Measurements from ENCODE around the gene SIK3.

SIK3 gene

DNA sequence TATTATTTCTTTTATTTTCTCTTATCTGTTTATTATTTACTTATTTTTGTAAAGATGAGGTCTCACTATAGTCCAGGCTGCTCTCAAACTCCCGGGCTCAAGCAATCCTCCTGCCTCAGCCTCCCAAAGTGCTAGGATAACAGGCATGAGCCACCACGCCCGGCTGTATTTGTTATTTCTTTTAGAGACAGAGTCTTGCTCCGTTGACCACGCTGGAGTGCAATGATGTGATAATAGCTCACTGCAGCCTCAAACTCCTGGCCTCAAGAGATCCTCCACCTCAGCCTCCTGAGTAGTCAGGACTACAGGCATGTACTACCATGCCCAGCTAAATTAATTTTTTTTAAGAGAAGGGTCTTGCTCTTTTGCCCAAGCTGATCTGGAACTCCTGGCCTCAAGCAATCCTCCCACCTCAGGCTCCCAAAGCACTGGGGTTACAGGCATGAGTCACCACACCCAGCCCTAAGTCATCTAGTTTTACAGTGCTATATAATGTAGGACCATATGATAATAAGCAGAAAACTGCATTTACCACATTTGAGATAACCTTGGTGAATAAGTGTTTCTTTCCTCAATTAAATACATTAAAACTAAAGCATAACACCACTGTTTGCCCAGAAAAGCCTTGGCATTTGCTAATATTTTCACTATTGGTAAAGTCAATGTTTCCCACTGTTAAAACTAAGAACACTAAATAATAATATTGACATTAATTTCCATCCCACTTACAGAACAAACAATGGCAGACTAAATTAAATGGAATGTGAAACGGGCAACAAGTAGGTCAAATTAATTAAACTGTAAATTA is 127.5 kb downstream of the SIK3 start:
- no peak for DNase-seq (ENCODE audit: low read depth)

DNA sequence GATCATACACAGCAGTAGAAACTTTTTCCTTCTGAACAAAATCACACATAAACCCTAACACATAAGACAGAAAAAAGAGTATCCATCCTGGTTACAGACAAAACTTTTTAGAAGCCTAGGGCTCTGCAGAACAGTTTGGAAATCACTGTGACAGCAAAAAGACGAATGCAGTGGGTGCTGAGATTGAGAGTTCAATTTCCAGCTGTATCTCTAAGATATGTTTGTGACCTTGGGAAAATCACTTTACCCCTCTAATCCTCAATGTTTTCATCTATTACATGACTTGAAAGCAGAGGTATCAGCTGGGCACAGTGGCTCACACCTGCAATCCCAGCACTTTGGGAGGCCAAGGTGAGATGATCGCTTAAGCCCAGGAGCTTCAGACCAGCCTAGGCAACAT is 128.5 kb downstream of the SIK3 start:
- DNase-seq (ENCODE audit: low read depth), result no peak

DNA sequence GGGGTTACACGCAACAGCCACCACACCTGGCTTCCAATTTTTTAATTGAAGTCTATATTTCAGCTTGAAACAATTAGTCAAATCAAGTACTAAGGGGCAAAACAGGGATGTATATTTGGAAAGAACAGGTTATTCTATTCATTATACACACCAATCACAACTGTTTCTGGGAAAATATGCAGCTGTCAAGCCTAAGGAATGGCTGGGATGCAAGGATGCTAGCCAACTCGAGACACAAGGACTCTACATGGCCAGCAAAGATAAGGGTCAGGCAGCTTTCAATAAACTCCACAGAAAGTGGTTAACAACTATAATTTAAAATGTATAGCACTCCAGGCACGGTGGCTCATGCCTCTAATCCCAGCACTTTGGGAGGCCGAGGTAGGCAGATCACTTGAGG is 134.0 kb downstream of the SIK3 start:
- DNase-seq (ENCODE audit: low read depth), result no peak

DNA sequence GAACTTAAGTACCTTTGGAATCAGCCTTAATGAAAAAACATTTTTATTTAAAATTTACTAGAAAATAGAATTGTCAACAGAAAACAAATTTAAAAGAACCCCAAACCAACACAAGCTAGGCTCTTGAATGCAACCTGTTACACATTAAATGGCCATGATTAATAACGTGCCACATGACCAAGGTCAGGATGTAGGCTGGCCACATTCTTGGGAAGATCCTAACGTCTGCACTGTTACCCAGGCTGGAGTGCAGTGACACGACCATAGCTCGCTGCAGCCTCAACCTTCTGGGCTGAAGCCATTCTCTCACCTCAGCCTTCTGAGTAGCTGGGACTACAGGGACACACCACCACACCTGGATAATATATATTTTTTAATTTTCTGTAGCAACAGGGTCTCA is 134.4 kb downstream of the SIK3 start:
- DNase-seq (ENCODE audit: low read depth), result no peak

DNA sequence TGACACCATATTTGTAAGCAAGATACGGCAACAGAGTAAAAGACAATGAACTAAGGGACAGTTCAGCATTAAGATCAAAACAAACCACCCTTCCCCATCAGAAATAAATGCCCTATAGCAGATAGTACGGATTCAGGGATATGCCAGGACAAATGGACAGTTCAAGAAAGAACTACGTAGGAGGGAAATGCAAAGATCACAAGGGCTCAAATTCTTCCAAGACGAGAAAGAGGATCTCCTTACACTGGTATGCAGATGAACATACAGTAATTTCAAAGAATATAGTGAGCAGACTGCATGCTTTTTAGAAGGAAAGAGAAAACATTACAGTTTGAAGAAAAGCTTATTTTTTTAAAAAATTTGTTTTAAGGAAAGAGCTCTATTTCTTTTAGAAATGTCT is 136.1 kb downstream of the SIK3 start:
- no peak for DNase-seq (ENCODE audit: low read depth)

DNA sequence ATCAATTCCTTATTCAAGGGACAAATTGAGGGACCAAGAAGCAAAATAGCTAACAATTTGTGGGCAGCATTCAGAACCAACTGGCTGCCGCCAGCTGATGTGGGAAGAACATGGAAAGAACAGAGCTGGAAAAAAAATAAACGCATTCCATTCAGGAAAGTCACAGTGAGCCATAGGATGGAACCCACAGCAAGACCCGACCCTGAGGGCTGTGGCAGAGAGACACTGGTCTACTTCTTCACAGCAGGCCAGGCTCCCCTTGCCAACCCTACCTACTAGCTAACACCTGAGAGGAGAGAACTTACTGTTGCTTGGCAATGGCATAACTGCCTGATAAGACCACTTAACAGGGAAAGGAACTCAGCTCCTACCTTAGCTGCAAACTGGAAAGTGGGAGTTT is 137.3 kb downstream of the SIK3 start:
- DNase-seq (ENCODE audit: low read depth), result no peak

DNA sequence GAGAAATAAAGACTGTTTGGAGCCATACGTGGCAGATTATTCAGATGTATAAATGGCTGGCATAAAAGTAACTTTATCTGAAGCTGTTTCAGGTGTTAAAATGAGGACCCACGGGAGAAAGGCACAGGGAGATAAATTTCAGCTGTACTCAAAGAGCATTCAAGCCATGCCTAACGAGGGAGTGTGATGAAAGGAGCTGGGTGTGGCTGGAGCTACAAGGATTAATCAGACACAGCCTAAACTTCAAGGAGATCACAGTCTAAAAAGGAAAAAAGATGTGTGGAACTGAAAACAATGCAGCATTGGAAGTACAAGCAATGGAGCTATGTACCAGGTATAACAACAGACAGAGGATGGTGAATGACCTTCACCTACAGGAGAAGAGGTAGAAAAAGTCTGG is 140.0 kb downstream of the SIK3 start:
- DNase-seq (ENCODE audit: low read depth), result no peak

DNA sequence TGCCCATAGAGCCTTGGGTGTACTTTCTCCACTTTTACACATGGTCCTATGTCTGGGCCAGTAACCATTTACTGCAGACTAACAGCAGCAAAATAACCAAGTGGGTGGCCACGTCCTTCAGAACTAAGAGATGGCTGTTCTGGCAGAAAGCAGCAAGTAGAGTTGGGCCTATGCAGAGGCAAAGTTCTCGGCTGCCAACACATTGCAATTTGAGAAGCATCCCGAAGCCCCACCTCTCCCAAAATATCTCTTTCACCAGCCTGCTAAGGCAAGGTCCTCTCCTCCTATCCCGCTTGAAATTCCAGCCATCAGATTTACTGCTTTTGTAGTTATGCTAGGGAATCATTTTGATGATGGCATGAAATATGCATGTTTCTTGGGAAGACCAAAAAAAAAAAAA is 142.3 kb downstream of the SIK3 start:
- no peak for DNase-seq (ENCODE audit: low read depth)

DNA sequence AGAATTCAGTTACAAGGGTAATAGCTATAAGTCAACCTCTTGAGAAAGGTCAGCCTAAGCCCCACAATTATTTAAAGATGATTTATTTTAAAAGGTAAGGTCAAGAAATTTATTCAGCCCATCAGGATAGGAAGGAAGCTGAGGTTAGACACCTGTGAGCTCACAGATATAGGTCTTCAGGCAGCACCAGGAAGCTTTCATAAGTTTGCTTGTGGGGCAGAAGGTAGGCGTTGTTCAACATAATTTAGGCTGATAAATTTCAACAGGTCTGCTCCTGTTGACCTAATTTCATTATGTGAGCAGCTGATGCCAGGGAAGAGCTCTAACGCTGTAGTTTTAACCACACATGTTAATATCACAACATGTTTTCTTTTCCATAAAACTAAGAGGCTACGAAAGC is 142.7 kb downstream of the SIK3 start:
- no peak for DNase-seq (ENCODE audit: low read depth)

DNA sequence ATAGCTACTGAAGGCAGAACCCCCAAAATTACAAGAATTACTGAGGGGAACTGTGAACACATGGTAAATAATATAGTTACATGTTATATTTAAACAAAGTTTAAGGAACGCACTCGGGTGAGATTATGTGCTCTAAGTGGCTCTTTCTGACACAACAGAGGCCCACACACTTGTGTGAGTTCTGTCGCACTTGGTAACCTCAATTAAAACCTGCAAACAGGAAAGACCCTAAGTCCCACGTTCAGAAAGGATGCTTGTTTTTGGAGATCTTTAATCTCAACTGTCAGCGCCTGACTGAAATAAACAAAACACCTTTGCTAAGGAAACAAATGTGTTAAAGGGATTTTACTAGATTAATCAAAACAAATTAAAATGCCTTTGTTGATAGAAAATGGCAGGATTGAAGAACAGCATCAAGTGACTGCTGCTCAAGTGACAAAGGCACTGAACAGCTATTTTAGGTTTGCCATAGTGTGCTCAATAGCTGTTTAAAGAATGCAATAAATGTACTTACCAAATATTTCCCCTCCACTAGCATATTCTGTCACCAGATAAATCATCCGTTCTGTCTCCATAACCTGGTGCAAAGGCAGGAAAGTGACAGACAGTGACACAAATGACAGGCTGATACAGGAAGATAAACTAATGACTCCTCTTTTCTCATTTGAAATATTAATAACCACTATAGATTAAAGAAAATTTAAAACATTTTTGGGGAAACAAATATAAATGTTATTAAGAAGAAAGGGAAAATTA is 144.5 kb downstream of the SIK3 start:
- DNase-seq (ENCODE audit: low read depth), result no peak

DNA sequence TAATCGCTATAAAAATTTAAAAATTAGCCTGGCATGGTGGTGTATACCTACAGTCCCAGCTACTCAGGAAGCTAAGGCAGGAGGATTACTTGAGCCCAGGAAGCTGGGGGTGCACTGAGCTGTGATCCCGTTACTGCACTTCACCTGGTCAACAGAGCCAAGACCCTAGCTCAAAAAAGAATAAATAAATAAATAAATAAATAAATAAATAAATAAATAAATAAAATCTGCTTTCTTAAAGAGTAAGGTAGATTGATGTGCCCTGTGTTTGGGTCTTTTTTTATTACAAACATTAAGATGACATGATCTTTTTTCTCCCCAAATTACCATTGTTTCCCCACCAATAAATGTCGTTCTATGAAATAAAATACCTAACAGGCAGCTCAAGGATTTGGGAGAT is 146.5 kb downstream of the SIK3 start:
- DNase-seq (ENCODE audit: low read depth), result no peak

DNA sequence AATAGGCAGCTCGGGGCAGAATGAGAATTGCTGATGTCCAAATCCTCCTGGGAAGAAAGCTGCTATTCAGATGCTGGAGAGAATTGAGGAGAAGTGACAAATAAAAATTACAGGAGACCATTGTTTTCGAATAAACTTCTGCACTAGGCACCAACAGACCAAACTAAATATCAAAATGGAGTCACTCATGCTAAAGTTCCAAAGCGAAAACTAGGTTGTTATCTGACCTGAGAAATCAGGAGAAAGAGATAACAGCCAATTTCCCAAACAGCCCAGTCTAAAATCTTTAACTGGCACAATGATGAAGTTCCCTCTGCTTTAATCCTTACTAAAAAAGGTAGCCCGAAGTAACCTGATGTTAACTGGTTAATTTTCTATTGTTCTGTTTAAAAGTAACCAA is 148.0 kb downstream of the SIK3 start:
- no peak for DNase-seq (ENCODE audit: low read depth)

DNA sequence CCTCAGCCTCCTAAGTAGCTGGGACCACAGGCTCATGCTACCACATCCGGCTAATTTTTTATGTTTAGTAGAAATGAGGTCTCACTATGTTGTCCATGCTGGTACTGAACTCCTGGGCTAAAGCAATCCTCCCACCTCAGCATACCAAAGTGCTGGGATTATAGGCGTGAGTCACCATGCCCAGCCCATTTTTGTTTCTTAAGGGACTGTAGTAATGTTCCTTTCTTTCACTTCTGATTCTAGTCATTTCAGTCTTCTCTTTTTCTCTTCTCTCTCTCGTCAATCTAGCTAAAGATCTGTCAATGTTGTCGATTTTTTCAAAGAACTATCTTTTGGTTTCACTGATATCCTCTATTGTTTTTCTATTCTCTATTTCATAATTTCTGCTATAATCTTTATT is 149.8 kb downstream of the SIK3 start:
- no peak for DNase-seq (ENCODE audit: low read depth)

DNA sequence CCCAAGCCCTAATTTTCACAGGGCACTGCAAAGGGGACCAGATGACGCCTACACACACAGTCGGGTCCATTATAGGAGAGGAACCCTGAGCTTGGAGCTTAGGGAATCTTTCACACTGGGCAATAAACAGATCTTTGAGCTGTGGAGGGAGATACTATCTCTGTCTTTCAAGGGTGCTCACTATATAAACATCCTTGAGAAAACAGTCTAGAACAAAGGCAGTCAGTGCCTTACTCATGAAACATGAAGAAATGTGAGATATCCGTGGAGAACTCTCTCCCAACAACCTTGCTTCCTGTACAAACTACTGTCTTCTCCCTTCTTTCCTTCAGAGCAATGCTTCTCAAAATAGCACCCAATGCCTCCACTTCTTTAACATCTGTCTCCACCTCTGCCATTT is 151.8 kb downstream of the SIK3 start:
- DNase-seq (ENCODE audit: low read depth), result no peak

DNA sequence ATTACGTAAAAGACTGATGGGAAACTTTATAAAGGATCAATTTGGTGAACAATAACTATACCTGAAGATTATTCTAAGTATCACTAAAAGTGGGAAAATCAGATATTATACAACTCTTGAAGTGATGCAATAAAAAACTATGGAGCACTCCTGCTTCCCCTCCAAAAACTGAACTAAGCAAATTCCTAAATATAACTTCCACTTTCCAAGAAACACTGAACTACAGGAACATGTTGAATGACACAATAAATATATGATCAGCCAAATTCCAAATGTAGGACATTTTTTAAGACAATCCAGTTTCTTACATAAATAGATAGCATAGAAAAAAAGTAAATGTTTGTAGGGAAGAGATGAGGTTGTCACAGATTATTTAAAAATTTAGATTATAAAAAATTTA is 158.7 kb downstream of the SIK3 start:
- no peak for DNase-seq (ENCODE audit: low read depth)

DNA sequence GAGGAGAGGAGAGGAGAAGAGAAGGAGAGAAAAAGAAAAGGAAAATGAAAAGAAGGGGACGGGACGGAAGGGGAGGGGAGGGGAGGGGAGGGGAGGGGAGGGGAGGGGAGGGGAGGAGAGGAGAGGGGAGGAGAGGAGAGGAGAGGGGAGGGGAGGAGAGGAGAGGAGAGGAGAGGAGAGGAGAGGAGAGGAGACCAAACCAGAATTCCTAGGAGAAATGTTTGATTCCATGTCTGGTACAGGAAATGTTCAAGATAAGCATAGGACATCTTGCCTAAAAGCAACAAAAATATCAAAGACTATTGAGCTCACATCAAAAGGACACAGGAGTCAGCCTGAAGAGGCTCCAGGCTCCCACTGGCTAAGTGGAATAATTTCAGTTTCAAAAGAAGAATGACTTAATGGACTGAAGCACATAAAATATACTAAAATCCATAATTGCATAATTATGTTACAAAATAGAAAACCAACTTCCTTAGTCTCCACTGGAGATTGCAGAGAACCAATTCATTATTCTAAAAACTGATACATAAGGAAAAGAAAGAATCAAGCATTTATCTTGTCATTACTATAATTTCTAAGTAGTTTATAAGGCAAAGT is 159.7 kb downstream of the SIK3 start:
- DNase-seq (ENCODE audit: low read depth), result no peak

DNA sequence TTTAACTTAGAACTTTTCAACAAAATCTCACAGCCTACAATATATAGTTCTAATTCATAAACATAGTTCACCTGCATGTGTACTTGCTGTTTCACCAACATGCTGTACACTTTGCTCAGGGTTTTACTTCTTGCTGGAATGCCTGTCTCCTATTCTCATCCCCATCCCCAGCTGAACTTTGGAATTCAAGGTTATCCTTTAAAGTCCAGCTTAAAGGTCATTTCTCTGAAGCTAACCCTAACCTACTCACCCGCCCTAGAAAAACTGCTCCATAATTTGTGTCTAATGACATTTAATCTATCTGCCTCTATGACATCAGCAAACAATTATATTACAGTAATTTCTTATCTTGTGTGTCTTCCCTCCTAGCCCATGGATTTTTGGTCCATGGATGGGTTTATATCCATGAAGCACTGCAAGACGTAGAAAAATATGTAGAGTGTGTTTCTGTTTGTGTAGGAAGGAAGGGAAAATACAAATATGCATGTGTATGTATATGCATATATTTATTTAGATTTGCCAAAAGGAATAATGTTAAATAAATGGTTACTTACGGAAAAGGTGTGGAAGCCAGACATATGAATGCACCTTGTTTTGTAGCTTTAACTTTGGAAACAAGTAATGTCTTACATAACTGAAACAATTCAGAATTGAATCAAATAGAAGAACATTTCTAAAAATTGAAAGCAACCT is 161.3 kb downstream of the SIK3 start:
- DNase-seq (ENCODE audit: low read depth), result no peak

DNA sequence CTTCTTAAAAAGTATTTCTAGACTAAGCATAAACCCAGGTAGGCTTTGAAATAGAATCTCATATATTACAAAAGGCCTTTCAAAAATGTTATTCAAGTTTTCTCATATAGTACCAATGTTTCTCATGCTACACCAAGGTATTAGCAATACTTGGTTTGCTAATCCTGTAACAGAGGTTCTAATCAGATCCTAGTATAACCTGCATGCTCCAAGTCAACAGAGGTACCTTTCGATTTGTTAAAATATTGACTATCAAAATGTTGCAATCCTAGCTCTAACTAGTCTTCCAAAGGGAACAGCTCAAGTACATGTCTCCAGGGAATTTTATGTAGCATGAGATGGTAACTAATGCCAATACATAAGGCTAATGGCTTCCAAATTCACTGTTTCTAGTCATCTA is 162.7 kb downstream of the SIK3 start:
- no peak for DNase-seq (ENCODE audit: low read depth)

DNA sequence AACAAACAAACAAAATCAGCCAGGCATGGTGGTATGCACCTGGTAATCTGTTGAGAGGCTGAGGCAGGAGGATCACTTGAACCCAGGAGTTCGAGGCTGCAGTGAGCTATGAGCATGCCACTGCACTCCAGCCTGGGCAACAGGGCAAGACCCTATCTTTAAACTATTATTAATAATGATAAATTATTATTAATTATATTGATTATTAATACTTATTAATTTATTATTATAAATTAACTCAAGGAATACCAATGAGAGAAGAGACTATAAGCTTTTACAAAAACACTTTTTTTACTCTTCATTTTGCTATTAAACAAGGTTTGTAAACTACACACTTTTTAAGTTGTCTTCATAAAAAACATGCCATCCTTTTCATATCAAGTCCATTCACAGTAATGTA is 163.1 kb downstream of the SIK3 start:
- DNase-seq (ENCODE audit: low read depth), result no peak

DNA sequence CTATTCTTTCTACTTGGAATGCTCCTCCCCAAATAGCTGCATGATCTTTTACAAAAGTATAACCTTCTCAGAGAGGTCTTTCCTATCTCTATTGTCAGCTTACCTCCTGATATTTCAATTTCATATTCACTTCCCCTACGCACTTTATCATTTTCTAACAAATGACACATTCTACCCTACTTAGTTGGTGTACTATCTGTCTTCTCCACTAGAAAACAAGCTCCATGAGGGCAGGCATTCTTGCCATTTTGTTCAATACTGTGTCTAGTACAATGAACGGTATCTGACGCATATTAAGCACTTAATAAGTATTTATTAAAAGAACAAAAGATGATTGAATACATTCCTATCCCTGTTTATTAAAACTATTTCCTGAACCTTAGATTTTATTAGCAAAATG is 164.3 kb downstream of the SIK3 start:
- no peak for DNase-seq (ENCODE audit: low read depth)

DNA sequence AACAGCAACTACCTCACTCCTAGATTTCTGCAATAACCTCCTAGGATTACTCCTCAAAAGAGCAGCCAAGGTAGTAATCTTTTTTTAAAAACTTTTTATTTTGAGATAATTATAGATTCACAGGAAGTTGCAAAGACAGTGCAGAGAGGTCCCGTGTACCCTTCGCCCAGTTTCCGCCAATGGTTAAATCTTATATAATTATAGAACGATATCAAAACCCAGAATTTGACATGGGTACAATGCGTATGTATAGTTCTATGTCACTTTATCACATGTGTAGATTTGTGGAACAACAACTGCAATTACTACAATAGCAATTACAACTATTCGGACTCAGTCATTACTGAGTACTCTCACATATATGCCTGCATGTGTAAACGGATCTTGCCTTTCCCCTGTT is 166.0 kb downstream of the SIK3 start:
- DNase-seq (ENCODE audit: low read depth), result no peak

DNA sequence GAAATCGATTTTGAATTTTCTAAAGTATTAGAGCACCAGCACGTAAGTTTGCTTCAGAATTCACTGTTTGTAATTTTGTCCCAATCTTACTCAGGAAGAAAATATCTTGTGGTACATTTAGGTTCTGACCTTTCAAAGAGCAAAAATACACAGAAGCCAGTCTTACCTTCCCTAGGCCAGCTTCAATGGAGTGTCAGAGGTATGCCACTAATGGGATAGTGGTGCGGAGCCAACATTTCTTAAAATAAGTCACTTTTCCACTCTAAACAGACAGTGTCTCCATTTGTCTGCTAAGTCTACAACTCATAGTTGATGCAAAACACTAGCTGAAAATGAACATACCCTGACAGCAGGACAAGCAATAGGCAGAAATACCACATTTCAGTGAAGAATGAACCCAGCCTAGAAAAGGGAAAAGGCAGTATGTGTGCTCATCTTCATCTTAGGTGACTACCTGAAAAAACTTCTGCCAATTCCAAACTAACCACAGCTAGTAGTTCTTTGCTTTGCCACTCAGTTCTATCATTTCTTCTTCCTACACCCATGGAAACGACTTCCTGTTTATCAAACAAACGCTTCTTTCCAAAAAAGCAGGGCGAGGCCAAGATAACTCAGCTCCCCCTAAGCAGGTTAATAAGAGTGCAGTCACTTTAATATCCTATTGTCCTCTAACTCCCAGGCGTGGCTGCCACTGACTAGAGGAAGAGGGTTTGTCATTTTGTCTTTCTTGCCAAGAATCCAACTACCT is 166.8 kb downstream of the SIK3 start:
- DNase-seq (ENCODE audit: low read depth), result peak; percentile 38

Data from T follicular helper cell (primary cell).